Measurements from ENCODE around the gene SETD7.

DNA sequence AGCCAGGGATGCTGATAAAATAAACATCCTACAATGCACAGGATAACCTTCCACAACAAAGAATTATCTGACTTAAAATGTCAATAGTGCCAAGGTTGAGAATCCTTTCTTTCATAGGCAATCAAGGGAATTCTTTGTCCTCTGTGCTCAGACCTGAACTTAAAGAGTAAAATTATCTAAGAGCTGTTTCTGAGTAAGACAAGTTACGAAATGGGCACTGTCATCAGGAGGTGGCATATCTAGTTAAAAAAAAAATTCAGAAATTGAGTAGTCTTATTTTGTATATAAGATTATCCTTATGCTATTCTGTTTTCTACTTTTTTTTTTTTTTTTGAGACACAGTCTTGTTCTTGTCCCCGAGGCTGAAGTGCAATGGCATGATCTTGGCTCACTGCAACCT is 105.4 kb downstream of the SETD7 start:
- TF ChIP-seq, protein P1, sequence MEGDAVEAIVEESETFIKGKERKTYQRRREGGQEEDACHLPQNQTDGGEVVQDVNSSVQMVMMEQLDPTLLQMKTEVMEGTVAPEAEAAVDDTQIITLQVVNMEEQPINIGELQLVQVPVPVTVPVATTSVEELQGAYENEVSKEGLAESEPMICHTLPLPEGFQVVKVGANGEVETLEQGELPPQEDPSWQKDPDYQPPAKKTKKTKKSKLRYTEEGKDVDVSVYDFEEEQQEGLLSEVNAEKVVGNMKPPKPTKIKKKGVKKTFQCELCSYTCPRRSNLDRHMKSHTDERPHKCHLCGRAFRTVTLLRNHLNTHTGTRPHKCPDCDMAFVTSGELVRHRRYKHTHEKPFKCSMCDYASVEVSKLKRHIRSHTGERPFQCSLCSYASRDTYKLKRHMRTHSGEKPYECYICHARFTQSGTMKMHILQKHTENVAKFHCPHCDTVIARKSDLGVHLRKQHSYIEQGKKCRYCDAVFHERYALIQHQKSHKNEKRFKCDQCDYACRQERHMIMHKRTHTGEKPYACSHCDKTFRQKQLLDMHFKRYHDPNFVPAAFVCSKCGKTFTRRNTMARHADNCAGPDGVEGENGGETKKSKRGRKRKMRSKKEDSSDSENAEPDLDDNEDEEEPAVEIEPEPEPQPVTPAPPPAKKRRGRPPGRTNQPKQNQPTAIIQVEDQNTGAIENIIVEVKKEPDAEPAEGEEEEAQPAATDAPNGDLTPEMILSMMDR (IDR thresholded peaks at IDR 0.05; ENCODE audit: low read length) = no peak
- no peak for TF ChIP-seq EZH2 (IDR thresholded peaks at IDR 0.05; ENCODE audit: borderline replicate concordance, low read length)

All from OCI-LY1 (cell line).